Effector memory CD4-positive, alpha-beta T cell (primary cell): ENCODE results near the gene PRSS38.

ENCODE experiments used
- DNase-seq, 3 donors: peaks; one replicate each; pipeline ENCODE4 v3.0.0-alpha.2; 2020
- H3K27ac ChIP-seq: 2 replicates; pipeline ENCODE4 v1.7.0; 2013; ENCODE audit warnings: mild to moderate bottlenecking, low read length, moderate library complexity; ENCODE audit not compliant: insufficient read depth, poor library complexity, severe bottlenecking
- H3K27me3 ChIP-seq: replicated peaks from 2 replicates; pipeline ENCODE4 v1.7.0; 2013; ENCODE audit warnings: mild to moderate bottlenecking, low read length; ENCODE audit not compliant: insufficient read depth, control insufficient read depth, poor library complexity, severe bottlenecking
- H3K36me3 ChIP-seq: 2 replicates; pipeline ENCODE4 v1.7.0; 2013; ENCODE audit warnings: mild to moderate bottlenecking, low read length, moderate library complexity; ENCODE audit not compliant: control insufficient read depth, insufficient read depth
- H3K4me1 ChIP-seq: 2 replicates; pipeline ENCODE4 v1.7.0; 2013; ENCODE audit warnings: low read length, mild to moderate bottlenecking; ENCODE audit not compliant: control insufficient read depth, insufficient read depth, poor library complexity, severe bottlenecking
- H3K4me3 ChIP-seq: 2 replicates; pipeline ENCODE4 v1.7.0; 2013; ENCODE audit warnings: low read length, low read depth, mild to moderate bottlenecking; ENCODE audit not compliant: insufficient read depth, poor library complexity, severe bottlenecking
- H3K9me3 ChIP-seq: 2 replicates; pipeline ENCODE4 v1.7.0; 2013; ENCODE audit warnings: mild to moderate bottlenecking, low read length, moderate library complexity; ENCODE audit not compliant: control insufficient read depth

Gene PRSS38

DNA sequence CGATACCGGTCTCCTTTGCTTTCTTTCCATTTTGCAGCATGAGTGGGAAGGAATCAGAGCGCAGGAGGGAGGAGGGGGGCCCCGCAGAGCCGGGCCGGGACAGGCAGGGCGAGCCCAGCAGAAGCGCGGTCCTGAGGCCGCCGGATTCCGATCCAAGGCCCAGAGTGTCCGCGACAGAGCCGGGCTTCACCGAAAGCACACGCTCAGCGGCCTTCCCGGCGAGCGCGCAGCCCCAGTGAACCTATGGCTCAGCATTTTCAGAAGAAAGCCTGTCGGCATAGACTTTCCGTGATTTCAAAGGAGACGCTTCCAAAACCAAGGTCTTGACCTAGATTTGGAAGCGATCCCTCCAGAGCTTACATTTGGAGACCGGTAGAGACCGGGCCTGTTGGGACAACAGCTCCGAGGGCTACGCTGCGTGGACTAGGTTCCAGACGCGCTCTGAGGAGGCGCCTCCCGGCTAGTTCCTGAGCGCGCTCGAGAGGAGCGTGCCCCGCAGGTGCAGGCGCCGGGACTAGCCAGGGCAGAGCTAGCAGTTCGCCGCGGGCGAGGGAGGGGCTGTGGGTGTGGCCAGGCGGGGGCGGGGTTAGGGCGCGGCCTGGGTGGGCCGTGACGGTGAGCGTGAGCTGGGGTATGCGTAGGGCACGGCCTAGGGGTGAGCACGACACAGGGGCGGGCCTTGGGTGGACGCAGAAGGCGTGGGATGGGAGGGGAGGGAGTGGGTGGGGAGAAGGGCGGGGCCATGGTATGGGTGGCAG is 27.8 kb upstream of the PRSS38 start:
- H3K4me3 ChIP-seq: peak overlapping the region; percentile 56
- H3K36me3 ChIP-seq: no peaks in the 10 kb centered on the region
- no peaks in the 10 kb centered on the region for H3K9me3 ChIP-seq
- H3K4me1 ChIP-seq: peaks cover 24% of the 10 kb centered on the region
- peak overlapping the region; percentile 51 for H3K27ac ChIP-seq
- H3K27me3 ChIP-seq: no peaks in the 10 kb centered on the region
- DNase-seq: peak; percentile 95 to 98 (median 97)

DNA sequence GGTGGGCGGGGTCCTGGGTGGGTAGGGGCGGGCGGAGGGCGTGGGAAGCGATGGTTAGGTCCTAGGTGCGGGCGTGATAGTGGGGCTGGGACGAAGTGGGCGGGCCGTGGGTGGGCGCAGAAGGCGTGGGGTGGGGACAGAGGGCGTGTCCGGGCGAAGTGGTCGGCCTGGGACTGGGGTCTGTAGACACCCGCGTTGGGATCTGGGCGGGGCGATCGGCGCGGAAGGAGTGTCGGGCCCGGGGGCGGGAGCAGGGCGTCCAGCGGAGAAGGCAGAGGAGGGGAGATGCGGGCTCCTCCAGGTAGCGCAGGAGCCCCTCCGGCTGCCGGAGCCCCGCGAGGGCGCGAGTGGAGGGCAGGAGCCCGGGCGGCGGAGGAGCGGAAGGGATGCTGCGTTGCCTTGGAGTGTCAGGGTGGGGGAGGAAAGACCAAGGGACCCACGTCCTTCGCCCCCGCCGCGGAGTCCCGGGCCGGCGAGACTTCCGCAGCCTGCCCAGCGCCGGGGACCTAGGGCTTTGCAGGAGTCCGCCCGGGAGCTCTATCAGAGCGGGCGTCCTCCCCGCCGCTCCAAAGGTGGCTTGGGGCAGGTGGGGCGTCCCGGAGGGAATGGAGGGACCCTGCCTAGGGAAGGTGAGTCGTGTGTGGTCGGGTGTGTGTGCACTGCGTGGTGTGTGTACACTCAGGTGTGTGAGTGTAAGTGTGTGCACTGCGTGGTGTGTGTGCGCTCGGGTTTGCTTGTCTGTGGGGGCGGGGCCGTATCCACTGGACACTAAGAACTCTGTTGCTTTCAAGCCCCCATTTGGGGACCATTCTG is 27.0 kb upstream of the PRSS38 start:
- peaks cover 24% of the 10 kb centered on the region for H3K4me1 ChIP-seq
- H3K27ac ChIP-seq: peak overlapping the region; percentile 37
- no peak for DNase-seq

DNA sequence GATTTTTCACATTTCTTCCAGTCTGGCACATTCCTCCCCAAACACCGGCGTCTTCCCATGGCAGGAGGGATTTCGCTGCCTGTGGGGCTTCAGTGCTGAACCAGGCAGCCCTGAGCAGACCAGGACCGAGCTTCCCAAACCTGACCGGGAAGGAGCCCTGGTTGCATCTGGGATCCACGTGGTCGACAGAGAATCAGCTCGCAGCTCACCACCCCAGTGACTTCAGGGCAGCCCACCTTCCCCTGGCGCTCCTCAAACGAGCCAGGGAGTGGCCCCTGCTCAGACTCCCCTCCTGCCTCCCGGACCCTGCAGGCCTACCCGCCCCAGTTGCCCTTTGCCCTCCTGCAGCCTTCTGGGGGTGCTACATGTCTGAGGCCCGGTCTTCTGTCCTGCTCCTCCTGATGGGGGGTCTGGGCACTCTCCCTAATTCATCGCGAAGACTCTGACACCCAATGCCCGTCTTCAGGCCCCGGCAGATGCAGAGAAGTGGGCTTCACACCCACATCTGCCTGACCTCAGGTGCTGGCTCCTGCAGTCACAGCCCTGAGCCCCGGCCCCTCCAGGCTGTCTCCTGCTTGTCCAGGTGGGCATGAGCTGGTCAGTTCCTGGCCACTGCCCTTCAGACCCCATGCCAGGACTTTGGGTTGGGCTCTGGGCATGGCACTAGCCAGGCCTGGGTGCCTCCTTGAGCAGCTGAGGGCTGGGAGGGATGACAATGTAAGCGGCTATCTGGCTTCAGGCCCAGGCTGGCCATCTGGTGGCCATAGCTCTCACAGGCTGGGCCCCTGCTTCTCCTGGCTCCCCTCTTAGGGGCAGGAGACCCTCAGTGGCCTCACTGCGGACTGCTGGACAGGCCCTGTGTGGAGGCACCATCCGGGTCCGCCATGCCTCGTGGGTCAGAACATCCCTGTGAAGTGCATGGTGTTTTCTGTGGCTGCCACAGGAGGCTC is 26.1 kb upstream of the PRSS38 start:
- no peak for DNase-seq
- H3K27me3 ChIP-seq: no peaks in the 10 kb centered on the region
- H3K4me3 ChIP-seq: peak overlapping the region; percentile 72
- H3K27ac ChIP-seq: no peak overlapping the region
- no peaks in the 10 kb centered on the region for H3K9me3 ChIP-seq
- no peaks in the 10 kb centered on the region for H3K36me3 ChIP-seq
- H3K4me1 ChIP-seq: peaks cover 24% of the 10 kb centered on the region

More for the DNA sequence above, 27.0 kb upstream of the PRSS38 start:
- H3K36me3 ChIP-seq: no peaks in the 10 kb centered on the region
- H3K27me3 ChIP-seq: no peaks in the 10 kb centered on the region
- no peaks in the 10 kb centered on the region for H3K9me3 ChIP-seq
- peak overlapping the region; percentile 72 for H3K4me3 ChIP-seq

DNA sequence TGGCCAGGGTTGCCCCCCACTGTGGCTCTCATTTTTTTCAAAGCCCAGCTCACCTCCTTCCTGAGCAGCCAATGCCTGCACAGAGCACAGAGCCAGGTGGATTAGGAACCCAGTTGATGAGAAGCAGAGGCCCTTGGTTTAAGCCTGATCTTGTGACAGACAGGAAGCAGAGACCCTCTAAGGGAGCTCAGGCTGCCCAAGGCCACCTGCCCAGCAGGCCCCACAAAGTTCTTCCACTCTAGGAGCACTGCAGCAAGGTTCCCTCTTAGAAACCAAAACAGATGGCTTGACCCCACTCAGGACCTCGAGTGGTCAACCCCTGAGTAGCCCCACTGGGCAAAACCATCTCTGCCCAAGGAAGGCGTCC is 25.5 kb upstream of the PRSS38 start:
- Histone ChIP-seq H3K9me3 (no peaks in the 10 kb centered on the region), H3K4me1 (peaks cover 24% of the 10 kb centered on the region), H3K4me3 (no peak overlapping the region), H3K27me3 (no peaks in the 10 kb centered on the region), H3K27ac (no peak overlapping the region), H3K36me3 (no peaks in the 10 kb centered on the region)
- DNase-seq: no peak

DNA sequence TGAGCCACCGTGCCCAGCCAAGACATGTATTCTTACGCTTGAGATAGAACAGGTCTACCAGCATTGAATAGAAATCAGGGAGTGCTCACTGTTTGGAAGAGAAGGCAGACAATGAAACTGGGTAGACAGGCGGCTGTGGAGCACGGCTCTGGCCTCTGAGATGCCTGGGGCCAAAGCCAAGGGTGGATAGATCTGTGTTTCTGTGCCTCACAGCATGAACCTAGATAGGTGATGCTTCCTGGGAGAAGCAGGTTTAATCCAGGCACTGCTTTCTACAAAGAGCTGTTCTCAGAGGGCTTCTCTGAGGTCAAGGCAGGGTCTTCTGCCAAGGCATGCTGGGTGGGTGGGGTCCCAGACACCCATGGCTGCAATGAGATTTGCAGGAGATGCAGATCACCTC is 24.6 kb upstream of the PRSS38 start:
- Histone ChIP-seq H3K4me3 (no peak overlapping the region), H3K27me3 (no peaks in the 10 kb centered on the region), H3K9me3 (no peaks in the 10 kb centered on the region), H3K27ac (no peak overlapping the region), H3K36me3 (no peaks in the 10 kb centered on the region), H3K4me1 (peaks cover 24% of the 10 kb centered on the region)
- DNase-seq: no peak

DNA sequence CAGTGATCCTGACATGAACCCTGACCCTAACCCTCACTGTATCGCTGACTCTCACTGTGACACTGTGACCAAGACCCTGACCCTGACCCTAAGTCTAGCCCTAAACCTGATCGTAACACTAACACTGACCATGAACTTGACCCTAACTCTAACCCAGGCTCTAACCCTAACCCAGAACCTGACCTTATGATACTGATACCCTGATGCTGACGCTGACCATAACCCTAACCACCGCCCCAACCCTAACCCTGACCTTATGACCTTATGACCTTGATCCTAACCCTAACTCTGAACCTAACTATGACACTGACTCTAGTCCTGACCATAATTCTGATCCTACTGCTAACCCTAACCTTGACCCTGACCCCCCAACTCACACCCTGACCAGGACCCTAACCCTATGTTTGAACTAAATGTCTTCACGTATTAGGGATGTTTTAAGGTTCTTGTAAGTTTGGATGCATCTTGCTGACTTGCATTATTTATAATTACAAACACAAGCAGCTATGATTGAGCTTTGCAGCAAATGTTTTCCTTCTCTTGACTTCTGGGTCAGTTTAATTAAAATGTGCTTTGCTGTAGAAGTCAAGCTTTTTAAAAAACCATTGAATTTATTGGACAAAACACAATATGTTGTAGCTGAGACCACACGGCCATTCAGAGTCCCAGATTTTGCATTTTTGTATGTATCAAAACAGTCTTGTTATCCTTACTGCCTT is 23.9 kb upstream of the PRSS38 start:
- Histone ChIP-seq H3K27me3 (no peaks in the 10 kb centered on the region), H3K4me3 (no peak overlapping the region), H3K4me1 (peaks cover 20% of the 10 kb centered on the region), H3K27ac (no peak overlapping the region), H3K36me3 (no peaks in the 10 kb centered on the region), H3K9me3 (no peaks in the 10 kb centered on the region)
- DNase-seq: no peak

DNA sequence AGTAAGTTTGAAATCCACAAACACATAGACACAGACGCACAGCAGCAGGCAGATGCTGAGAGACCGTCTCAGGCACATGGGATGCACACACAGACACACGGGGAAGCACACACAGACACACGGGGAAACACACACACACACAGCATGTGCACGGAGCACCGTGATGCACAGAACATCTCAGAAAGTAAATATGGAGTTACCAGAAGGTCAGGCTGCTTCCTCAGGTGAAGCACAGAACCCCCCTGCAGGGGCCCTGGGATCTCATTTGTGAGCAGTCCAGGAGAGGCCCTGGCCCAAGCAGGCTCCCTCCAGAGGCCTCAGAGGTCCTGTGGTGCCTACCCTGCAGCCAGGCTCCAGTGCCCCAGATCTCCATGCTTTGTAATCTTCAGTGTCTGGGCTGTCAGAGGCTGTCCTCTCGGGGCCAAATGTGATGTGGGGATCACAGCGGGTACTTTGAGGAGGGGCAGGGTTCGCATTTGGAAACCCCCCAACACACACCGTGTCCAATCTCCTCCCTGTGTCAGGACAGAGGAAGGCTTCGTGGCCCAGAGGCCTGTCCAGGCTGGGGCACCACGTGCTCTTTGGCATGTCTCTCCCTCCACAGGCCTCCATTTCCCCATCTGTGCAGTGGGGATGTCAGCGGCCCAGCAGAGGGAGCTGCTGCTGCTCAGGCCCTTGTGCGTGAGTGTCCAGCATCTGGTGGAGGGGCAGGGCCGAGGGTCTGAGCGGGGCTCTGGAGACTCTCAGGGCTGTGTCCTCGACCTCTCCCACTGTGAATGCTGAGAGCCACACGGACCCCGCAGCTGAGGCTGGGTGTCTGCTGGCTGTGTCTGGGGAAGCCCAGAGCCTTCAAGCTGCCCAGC is 23.0 kb upstream of the PRSS38 start:
- Histone ChIP-seq H3K27ac (no peak overlapping the region), H3K4me3 (no peak overlapping the region), H3K27me3 (no peaks in the 10 kb centered on the region), H3K4me1 (peaks cover 11% of the 10 kb centered on the region), H3K9me3 (no peaks in the 10 kb centered on the region), H3K36me3 (no peaks in the 10 kb centered on the region)
- DNase-seq: no peak

DNA sequence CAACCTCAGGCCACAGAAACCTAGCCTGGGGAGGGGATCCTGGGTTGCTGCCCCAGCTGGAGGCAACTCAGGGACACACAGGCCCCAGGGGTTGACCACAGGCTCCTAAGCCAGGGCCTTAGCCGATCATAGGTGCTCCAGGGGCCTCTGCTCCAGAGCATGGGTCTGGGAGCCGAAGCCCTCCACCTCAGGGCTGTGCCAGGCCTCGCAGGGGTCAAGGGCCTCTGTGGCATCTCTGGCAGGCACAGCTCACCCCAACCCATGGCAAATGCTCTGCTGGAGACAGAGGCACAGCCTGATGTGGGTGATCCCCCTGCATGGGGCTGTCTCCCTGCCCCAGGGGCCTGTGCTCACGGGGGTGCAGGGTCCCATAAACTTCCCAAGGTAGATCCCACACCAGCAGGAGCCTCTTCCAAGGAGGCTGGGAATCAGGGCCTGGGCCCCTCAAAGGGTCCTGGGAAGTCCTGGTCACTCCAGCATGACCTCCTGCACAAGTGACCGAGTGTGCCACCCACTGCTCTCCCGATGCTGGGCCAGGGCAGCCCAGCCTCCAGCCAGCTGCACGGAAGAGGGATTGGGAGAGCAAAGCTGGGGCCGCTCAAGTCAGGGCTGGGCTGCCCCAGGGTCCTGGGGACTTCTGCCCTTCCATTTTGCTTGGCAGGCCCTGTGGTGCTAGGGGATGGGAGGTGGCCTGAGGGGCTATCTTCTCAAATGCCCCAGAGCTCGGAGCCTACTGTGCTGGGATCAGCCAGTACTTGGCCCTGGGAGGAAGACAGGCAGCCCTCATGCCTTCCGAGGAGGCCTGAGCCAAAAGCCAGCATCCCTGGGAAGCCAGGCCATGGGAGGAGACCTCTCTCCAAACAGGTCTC is 22.2 kb upstream of the PRSS38 start:
- no peaks in the 10 kb centered on the region for H3K27me3 ChIP-seq
- no peak overlapping the region for H3K27ac ChIP-seq
- H3K4me1 ChIP-seq: peaks cover 9% of the 10 kb centered on the region
- no peak for DNase-seq
- H3K9me3 ChIP-seq: no peaks in the 10 kb centered on the region
- no peak overlapping the region for H3K4me3 ChIP-seq
- no peaks in the 10 kb centered on the region for H3K36me3 ChIP-seq
